Endothelial cell (in vitro differentiated cells): Measurements from ENCODE around the gene RAB5IF. TPM values are rescaled to one million over a fixed set of nuclear protein-coding genes. Genes with fewer than 3 reads are reported as not detected.
"Not testable (repeated sequence)": the region's sequence is repeated elsewhere in the genome, so short reads cannot be mapped to it uniquely, and the experiment has no call there.

ENCODE experiments used
- DNase-seq: peaks from one replicate; pipeline ENCODE4 v3.0.0; 2021; ENCODE audit warnings: low spot score
- H3K27ac Mint-ChIP-seq: one replicate; pipeline ENCODE4 v1.8.0; 2021; ENCODE audit warnings: mixed read lengths, inconsistent platforms; ENCODE audit not compliant: unreplicated experiment
- H3K27me3 Mint-ChIP-seq: one replicate; pipeline ENCODE4 v1.8.0; 2021; ENCODE audit warnings: mild to moderate bottlenecking, moderate library complexity, mixed read lengths, inconsistent platforms; ENCODE audit not compliant: unreplicated experiment
- H3K36me3 Mint-ChIP-seq: one replicate; pipeline ENCODE4 v1.8.0; 2021; ENCODE audit warnings: mild to moderate bottlenecking, low read depth, mixed read lengths, inconsistent platforms; ENCODE audit not compliant: unreplicated experiment
- H3K4me1 Mint-ChIP-seq: one replicate; pipeline ENCODE4 v1.8.0; 2021; ENCODE audit warnings: mild to moderate bottlenecking, mixed read lengths, inconsistent platforms; ENCODE audit not compliant: unreplicated experiment
- H3K4me3 Mint-ChIP-seq: one replicate; pipeline ENCODE4 v1.8.0; 2021; ENCODE audit warnings: mild to moderate bottlenecking, mixed read lengths, inconsistent platforms; ENCODE audit not compliant: unreplicated experiment
- H3K9me3 Mint-ChIP-seq: one replicate; pipeline ENCODE4 v1.8.0; 2021; ENCODE audit warnings: mixed read lengths, inconsistent platforms; ENCODE audit not compliant: unreplicated experiment
- CTCF ChIP-seq: fragments of 200-600 bp; sonication (generic); IDR thresholded peaks from one replicate; pipeline ENCODE4 v1.5.0; 2021; ENCODE audit warnings: antibody characterized with exemption; ENCODE audit not compliant: unreplicated experiment
- total RNA-seq: library from RNA; stranded (reverse); fragmentation: NEBNext Ultra II Directional; extraction: Animal tissue kit (Norgen Biotek cat#: 25700); gene quantifications from one replicate; pipeline ENCODE4 v1.2.1, GENCODE V29; 2021; ENCODE audit not compliant: unreplicated experiment

The RAB5IF gene
- total RNA-seq, 1 donor from 2014 or later = 112 TPM

GRCh38 chr20:36607586-36608387 is 2.2 kb downstream of the RAB5IF start:
- H3K9me3 Mint-ChIP-seq = no peaks in the 10 kb centered on the region
- TF ChIP-seq CTCF = no peak
- no peak for DNase-seq
- no peak overlapping the region for H3K27ac Mint-ChIP-seq
- peaks cover 29% of the 10 kb centered on the region for H3K36me3 Mint-ChIP-seq
- H3K4me3 Mint-ChIP-seq = peak overlapping the region; percentile 70
- H3K4me1 Mint-ChIP-seq = peaks cover 17% of the 10 kb centered on the region
- peaks cover 9% of the 10 kb centered on the region for H3K27me3 Mint-ChIP-seq

GRCh38 chr20:36608388-36608728 is 2.8 kb downstream of the RAB5IF start:
- Mint-ChIP-seq H3K4me1 (peaks cover 17% of the 10 kb centered on the region), H3K36me3 (peaks cover 29% of the 10 kb centered on the region)
- H3K27me3 Mint-ChIP-seq, H3K27ac Mint-ChIP-seq, H3K4me3 Mint-ChIP-seq, H3K9me3 Mint-ChIP-seq, DNase-seq: not testable (repeated sequence)

- no peak for DNase-seq
- Mint-ChIP-seq H3K4me3 (no peak overlapping the region), H3K4me1 (peaks cover 10% of the 10 kb centered on the region), H3K27ac (no peak overlapping the region), H3K36me3 (peaks cover 36% of the 10 kb centered on the region), H3K27me3 (no peaks in the 10 kb centered on the region), H3K9me3 (no peaks in the 10 kb centered on the region)
- no peak for TF ChIP-seq CTCF
Measured at GRCh38 chr20:36611625-36612024, 6.0 kb downstream of the RAB5IF start.

- H3K4me3 Mint-ChIP-seq = no peak overlapping the region
- no peak for DNase-seq
- no peaks in the 10 kb centered on the region for H3K27me3 Mint-ChIP-seq
- H3K4me1 Mint-ChIP-seq = no peaks in the 10 kb centered on the region
- H3K36me3 Mint-ChIP-seq = peaks cover 26% of the 10 kb centered on the region
- H3K27ac Mint-ChIP-seq = no peak overlapping the region
- H3K9me3 Mint-ChIP-seq = no peaks in the 10 kb centered on the region
- no peak for TF ChIP-seq CTCF
Measured at GRCh38 chr20:36613974-36614373, 8.4 kb downstream of the RAB5IF start.

- Mint-ChIP-seq H3K4me3 (peak overlapping the region; percentile 19), H3K4me1 (no peaks in the 10 kb centered on the region), H3K27me3 (no peaks in the 10 kb centered on the region), H3K36me3 (peaks cover 19% of the 10 kb centered on the region), H3K9me3 (no peaks in the 10 kb centered on the region), H3K27ac (no peak overlapping the region)
- TF ChIP-seq CTCF = no peak
- DNase-seq = no peak
Measured at GRCh38 chr20:36614781-36615557, 9.4 kb downstream of the RAB5IF start.
